Fibroblast of villous mesenchyme (primary cell): ENCODE results near the gene CD96. TPM values are rescaled to one million over a fixed set of nuclear protein-coding genes. Genes with fewer than 3 reads are reported as not detected.

Experiments
- DNase-seq: peaks from one replicate; pipeline ENCODE4 v3.0.0-alpha.2; 2010; ENCODE audit warnings: low read depth
- H3K4me3 ChIP-seq: 2 replicates; pipeline ENCODE4 v1.5.1; 2011; ENCODE audit warnings: low read depth, mild to moderate bottlenecking, low read length
- total RNA-seq: library from RNA; depleted of rRNA; stranded (reverse); fragments of >200 nt; gene quantifications from 2 replicates; pipeline ENCODE4 v1.2.3, GENCODE V29; 2012
- TF ChIP-seq, protein P1 (sequence below): IDR thresholded peaks from 2 replicates; pipeline ENCODE4 v1.5.1; 2012; ENCODE audit warnings: low read depth, mild to moderate bottlenecking, low read length; ENCODE audit not compliant: insufficient read depth

Gene CD96
- total RNA-seq, 1 donor: not detected

- peak; percentile 30 for DNase-seq
- TF ChIP-seq, protein P1, sequence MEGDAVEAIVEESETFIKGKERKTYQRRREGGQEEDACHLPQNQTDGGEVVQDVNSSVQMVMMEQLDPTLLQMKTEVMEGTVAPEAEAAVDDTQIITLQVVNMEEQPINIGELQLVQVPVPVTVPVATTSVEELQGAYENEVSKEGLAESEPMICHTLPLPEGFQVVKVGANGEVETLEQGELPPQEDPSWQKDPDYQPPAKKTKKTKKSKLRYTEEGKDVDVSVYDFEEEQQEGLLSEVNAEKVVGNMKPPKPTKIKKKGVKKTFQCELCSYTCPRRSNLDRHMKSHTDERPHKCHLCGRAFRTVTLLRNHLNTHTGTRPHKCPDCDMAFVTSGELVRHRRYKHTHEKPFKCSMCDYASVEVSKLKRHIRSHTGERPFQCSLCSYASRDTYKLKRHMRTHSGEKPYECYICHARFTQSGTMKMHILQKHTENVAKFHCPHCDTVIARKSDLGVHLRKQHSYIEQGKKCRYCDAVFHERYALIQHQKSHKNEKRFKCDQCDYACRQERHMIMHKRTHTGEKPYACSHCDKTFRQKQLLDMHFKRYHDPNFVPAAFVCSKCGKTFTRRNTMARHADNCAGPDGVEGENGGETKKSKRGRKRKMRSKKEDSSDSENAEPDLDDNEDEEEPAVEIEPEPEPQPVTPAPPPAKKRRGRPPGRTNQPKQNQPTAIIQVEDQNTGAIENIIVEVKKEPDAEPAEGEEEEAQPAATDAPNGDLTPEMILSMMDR: no peak
- no peak overlapping the region for H3K4me3 ChIP-seq
These were observed 108.6 kb downstream of the CD96 start for GRCh38 chr3:111650378-111651275.

DNA sequence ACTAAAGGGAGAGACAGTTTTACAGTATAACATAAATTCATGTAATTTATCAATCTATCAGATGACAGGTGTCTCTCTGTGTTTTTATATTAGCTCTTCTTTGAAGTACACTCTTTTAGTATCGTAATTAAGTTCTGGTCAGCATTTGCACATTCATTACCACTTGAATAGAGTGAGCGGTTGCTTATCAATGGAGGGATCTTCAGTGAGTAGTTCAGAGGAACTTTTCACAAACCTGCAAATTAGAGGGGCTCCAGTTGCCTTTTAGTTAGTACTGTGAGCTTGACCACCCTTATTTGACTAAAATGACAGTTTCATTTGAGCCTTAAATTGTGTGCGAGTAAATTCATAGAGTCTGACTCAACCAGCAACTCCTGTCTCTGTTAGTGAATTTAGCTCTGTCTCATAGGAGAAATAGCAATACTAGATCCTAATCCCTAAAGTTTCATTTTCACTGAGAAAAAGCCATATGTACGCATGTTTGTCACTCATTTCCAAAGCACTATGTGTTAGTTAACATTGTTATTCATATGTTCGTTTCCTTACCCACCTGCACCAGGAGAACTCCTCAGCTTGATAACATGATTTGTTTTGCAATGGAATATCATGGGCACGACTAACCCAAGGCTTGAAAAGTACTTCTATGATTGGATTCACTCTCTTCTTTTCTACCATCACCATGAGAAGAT is 110.6 kb downstream of the CD96 start:
- no peak overlapping the region for H3K4me3 ChIP-seq
- no peak for DNase-seq
- TF ChIP-seq, protein P1: no peak

DNA sequence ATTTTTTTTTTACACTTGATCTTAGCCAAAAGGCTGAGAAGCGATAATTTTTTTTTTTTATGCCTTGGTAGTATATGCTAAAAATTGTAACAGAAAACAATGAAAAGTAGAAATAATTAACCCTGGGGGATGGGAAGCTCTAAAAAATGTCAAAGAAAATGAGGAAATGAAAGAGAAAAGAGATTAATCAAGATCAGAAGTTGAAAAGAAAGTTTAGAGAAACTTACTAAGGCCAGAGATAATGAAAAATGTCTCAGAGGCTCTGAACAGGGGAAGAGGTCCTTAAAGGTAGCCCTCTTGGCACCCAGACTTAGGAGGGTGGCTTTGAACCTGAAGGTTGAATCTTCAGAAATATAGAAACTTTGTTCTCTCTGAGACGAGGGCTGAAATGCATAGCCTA is 111.8 kb downstream of the CD96 start:
- TF ChIP-seq, protein P1: no peak
- no peak for DNase-seq
- no peak overlapping the region for H3K4me3 ChIP-seq

DNA sequence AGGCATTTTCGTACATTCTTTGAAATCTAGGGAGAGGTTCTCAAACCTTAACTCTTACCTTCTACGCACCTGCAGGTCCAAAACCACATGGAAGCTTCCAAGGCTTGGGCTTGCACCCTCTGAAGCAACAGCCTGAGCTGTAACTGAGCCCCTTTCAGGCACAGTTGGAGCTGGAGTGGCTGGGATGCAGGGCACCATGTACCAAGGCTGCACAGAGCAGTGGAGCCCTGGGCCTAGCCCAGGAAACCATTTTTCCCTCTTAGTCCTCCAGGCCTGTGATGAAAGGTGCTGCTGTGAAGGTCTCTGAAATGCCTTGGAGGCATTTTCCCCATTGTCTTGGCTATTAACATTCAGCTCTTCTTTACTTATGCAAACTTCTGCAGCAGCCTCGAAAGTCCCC is 120.0 kb downstream of the CD96 start:
- TF ChIP-seq, protein P1: no peak
- DNase-seq: no peak
- H3K4me3 ChIP-seq: no peak overlapping the region

DNA sequence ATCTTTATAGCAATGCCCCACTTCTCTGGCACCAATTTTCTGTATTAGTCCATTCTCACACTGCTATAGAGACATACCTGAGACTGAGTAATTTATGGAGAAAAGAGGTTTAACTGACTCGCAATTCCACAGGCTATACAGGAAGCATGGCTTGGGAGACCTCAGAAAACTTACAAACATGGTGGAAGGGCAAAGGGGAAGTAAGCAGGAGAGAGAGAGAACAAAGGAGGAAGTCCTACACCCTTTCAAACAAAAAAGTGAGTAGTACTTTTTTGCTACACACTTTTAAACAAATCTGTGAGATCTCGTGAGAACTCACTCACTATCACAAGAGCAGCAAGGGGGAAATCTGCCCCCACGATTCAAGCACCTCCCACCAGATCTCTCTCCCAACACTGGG is 120.9 kb downstream of the CD96 start:
- H3K4me3 ChIP-seq: no peak overlapping the region
- TF ChIP-seq, protein P1: no peak
- DNase-seq: no peak

- TF ChIP-seq, protein P1: no peak
- H3K4me3 ChIP-seq: no peak overlapping the region
- no peak for DNase-seq
These were observed 124.2 kb downstream of the CD96 start for GRCh38 chr3:111666041-111666735.
